ENCODE results near the gene TNFRSF6B.
A peak's percentile ranks its signal among the peaks of the same experiment; 100 is the strongest.

The TNFRSF6B gene

GRCh38 chr20:63653041-63653973 lies 43.1 kb upstream of the TNFRSF6B start, which contains the start of gene STMN3:
Gene STMN3 (minus strand): TSS chr20:63653424. CDS start chr20:63653345, 79 bp downstream.
- in situ Hi-C loops (cut with MboI; ENCODE audit: low sequenced_read_pairs, unreplicated experiment), result no loop called here
- TF ChIP-seq CTCF (IDR thresholded peaks at IDR 0.05; ENCODE audit: borderline replicate concordance, control extremely low read depth, extremely low read depth, insufficient read depth, missing control alignments), result no peak
- DNase-seq (ENCODE audit: low spot score), result peak; percentile 90

- in situ Hi-C loops (cut with MboI; ENCODE audit: low sequenced_read_pairs, unreplicated experiment), result no loop called here
- DNase-seq (ENCODE audit: low spot score), result no peak
- no peak for TF ChIP-seq CTCF (IDR thresholded peaks at IDR 0.05; ENCODE audit: borderline replicate concordance, control extremely low read depth, extremely low read depth, insufficient read depth, missing control alignments)
Observed at GRCh38 chr20:63653974-63654668, 42.3 kb upstream of the TNFRSF6B start.

- in situ Hi-C loops (cut with MboI; ENCODE audit: low sequenced_read_pairs, unreplicated experiment), result no loop called here
- no peak for TF ChIP-seq CTCF (IDR thresholded peaks at IDR 0.05; ENCODE audit: borderline replicate concordance, control extremely low read depth, extremely low read depth, insufficient read depth, missing control alignments)
- DNase-seq (ENCODE audit: low spot score), result no peak
Observed at GRCh38 chr20:63655249-63655648, 41.2 kb upstream of the TNFRSF6B start.

- no peak for TF ChIP-seq CTCF (IDR thresholded peaks at IDR 0.05; ENCODE audit: borderline replicate concordance, control extremely low read depth, extremely low read depth, insufficient read depth, missing control alignments)
- no peak for DNase-seq (ENCODE audit: low spot score)
- in situ Hi-C loops (cut with MboI; ENCODE audit: low sequenced_read_pairs, unreplicated experiment), result no loop called here
Observed at GRCh38 chr20:63656451-63656850, 40.0 kb upstream of the TNFRSF6B start.

- DNase-seq (ENCODE audit: low spot score), result no peak
- in situ Hi-C loops (cut with MboI; ENCODE audit: low sequenced_read_pairs, unreplicated experiment), result no loop called here
- no peak for TF ChIP-seq CTCF (IDR thresholded peaks at IDR 0.05; ENCODE audit: borderline replicate concordance, control extremely low read depth, extremely low read depth, insufficient read depth, missing control alignments)
Observed at GRCh38 chr20:63657260-63657936, 39.1 kb upstream of the TNFRSF6B start.

All from GM13976 (cell line).